Nephron (organoid): Measurements from ENCODE around the gene PHIP.

Experiments used
- H3K27ac Mint-ChIP-seq, 3 experiments: 2 replicates each; pipeline ENCODE4 v1.8.0; 2020; ENCODE audit warnings: mixed read lengths in 3 of 3, mild to moderate bottlenecking in 2 of 3, moderate library complexity in 1 of 3
- H3K27me3 Mint-ChIP-seq: 2 replicates; pipeline ENCODE4 v1.8.0; 2021; ENCODE audit warnings: low read depth, mild to moderate bottlenecking, moderate library complexity, mixed read lengths
- H3K36me3 Mint-ChIP-seq: 2 replicates; pipeline ENCODE4 v1.8.0; 2020; ENCODE audit warnings: low read depth, mixed read lengths
- H3K4me1 Mint-ChIP-seq: 2 replicates; pipeline ENCODE4 v1.8.0; 2020; ENCODE audit warnings: mixed read lengths
- H3K4me3 Mint-ChIP-seq, 3 experiments: 2 replicates each; pipeline ENCODE4 v1.8.0; 2020; ENCODE audit warnings: mild to moderate bottlenecking in 3 of 3, mixed read lengths in 3 of 3, moderate library complexity in 2 of 3
- H3K9me3 Mint-ChIP-seq: 2 replicates; pipeline ENCODE4 v1.8.0; 2020; ENCODE audit warnings: mixed read lengths
- CTCF ChIP-seq, 3 experiments: fragments of 200-600 bp; sonication (generic); IDR thresholded peaks; one replicate each; pipeline ENCODE4 v1.5.0; 2021; ENCODE audit warnings: antibody characterized with exemption in 3 of 3; ENCODE audit not compliant: unreplicated experiment in 3 of 3

PHIP gene

DNA sequence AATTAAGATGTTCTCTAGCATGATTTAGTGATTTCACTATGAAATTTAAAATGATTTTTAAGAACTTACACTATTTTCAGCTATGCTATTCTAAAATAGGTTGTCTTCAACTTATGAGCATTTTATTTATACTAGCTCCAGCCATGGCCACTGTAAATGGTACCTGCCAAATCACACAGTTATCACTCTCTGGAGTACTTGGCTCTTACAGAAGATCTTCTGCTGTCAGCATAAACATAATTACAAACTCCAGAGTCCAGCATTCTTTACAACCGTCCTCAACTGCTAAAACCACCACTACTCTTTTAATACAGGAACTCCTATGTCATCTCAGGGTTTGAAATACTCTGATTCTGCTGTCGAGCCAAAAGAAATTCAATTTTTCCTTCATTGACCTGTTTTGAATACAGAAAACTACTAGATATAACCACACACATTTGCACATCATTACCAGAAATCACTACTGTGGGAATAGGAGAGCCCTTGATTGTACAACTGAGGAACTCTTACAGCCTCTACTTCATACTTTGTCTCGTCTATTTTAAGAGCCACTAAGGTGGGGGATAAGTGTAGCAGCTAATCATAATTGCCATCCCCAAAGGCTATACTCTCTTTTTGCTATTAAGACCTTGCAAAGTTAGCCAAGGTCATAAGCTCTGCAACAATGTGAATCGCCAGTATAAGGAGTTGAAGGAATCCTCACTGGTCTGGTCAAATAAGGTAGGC is 93.7 kb downstream of the PHIP start:
- H3K4me3 Mint-ChIP-seq: no peak overlapping the region
- H3K27me3 Mint-ChIP-seq: no peaks in the 10 kb centered on the region
- H3K4me1 Mint-ChIP-seq: no peaks in the 10 kb centered on the region
- H3K36me3 Mint-ChIP-seq: peaks cover 71% of the 10 kb centered on the region
- no peaks in the 10 kb centered on the region for H3K9me3 Mint-ChIP-seq
- no peak for TF ChIP-seq CTCF (IDR thresholded peaks at IDR 0.05; ENCODE audit: unreplicated experiment in 3 of 3)
- H3K27ac Mint-ChIP-seq: peak overlapping the region in 1 of 3 experiments; percentile 20

DNA sequence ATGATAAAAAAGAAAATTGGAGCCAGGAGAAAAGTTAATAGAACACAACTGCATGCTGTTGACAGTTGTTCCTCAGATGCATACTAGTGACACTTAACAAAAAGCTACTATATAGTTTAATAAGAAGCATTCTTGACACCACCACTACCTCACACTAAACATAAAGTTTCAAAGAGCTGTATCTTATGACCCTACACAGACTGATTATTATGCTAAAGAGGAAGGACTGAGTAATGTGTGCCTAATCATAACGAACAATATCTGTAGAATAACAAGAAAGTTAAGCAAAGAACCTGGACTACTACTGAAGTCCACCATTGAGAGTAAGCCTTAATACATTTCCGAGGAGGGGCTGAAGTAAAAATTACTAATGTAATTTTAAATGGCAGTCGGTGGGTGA is 110.9 kb downstream of the PHIP start:
- no peak for TF ChIP-seq CTCF (IDR thresholded peaks at IDR 0.05; ENCODE audit: unreplicated experiment in 3 of 3)
- H3K36me3 Mint-ChIP-seq: peaks cover 67% of the 10 kb centered on the region
- H3K4me3 Mint-ChIP-seq: no peak overlapping the region
- H3K4me1 Mint-ChIP-seq: no peaks in the 10 kb centered on the region
- no peak overlapping the region for H3K27ac Mint-ChIP-seq
- H3K9me3 Mint-ChIP-seq: peaks cover 5% of the 10 kb centered on the region
- no peaks in the 10 kb centered on the region for H3K27me3 Mint-ChIP-seq

DNA sequence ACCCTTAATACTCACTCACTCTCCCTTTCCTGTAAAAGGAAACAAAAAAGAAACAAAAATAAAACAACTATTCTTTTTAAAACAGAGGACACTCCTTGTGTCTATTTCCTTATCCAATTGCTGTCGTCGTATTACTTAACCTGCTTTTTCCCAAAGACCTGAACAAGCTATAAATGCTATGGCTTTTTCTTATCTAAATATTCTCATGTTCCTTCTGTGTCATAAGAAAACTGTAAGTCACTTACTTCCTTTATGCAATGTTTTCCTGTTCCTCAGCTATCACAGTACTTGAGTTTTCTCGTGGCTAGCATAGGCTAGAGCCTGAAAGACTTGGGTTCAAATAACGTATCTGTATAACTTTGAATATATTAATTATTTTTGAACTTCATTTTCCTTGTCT is 111.5 kb downstream of the PHIP start:
- Mint-ChIP-seq H3K4me1 (no peaks in the 10 kb centered on the region), H3K36me3 (peaks cover 71% of the 10 kb centered on the region), H3K9me3 (peaks cover 5% of the 10 kb centered on the region), H3K4me3 (no peak overlapping the region), H3K27me3 (no peaks in the 10 kb centered on the region), H3K27ac (peak overlapping the region in 1 of 3 experiments; percentile 6)
- no peak for TF ChIP-seq CTCF (IDR thresholded peaks at IDR 0.05; ENCODE audit: unreplicated experiment in 3 of 3)

GRCh38 chr6:78962448-78962847 is 115.6 kb downstream of the PHIP start:
- Mint-ChIP-seq H3K9me3 (no peaks in the 10 kb centered on the region), H3K27ac (peak overlapping the region; percentile 2 to 27 (median 5)), H3K4me3 (no peak overlapping the region), H3K27me3 (no peaks in the 10 kb centered on the region), H3K36me3 (peaks cover 74% of the 10 kb centered on the region), H3K4me1 (no peaks in the 10 kb centered on the region)
- no peak for TF ChIP-seq CTCF (IDR thresholded peaks at IDR 0.05; ENCODE audit: unreplicated experiment in 3 of 3)

- Mint-ChIP-seq H3K4me1 (no peaks in the 10 kb centered on the region), H3K36me3 (peaks cover 85% of the 10 kb centered on the region), H3K27me3 (no peaks in the 10 kb centered on the region), H3K27ac (no peak overlapping the region), H3K4me3 (no peak overlapping the region), H3K9me3 (peaks cover 33% of the 10 kb centered on the region)
- TF ChIP-seq CTCF (IDR thresholded peaks at IDR 0.05; ENCODE audit: unreplicated experiment in 3 of 3): no peak
Observed at GRCh38 chr6:78954740-78955139, 123.3 kb downstream of the PHIP start.

GRCh38 chr6:78953798-78954197 is 124.3 kb downstream of the PHIP start:
- peaks cover 89% of the 10 kb centered on the region for H3K36me3 Mint-ChIP-seq

More at GRCh38 chr6:78953798-78954197, 124.3 kb downstream of the PHIP start:
- Mint-ChIP-seq H3K27me3 (no peaks in the 10 kb centered on the region), H3K27ac (no peak overlapping the region), H3K4me1 (no peaks in the 10 kb centered on the region), H3K9me3 (peaks cover 41% of the 10 kb centered on the region), H3K4me3 (no peak overlapping the region)
- no peak for TF ChIP-seq CTCF (IDR thresholded peaks at IDR 0.05; ENCODE audit: unreplicated experiment in 3 of 3)
